H1 (cell line): ENCODE data around the gene CUBN. TPM values are rescaled to one million over a fixed set of nuclear protein-coding genes. Genes with fewer than 3 reads are reported as not detected.

ENCODE experiments used
- GABPA ChIP-seq: IDR thresholded peaks from 2 replicates; pipeline ENCODE4 v1.6.1; 2011; ENCODE audit warnings: mild to moderate bottlenecking, low read length, moderate library complexity, borderline replicate concordance; ENCODE audit not compliant: insufficient read depth
- POLR2AphosphoS5 ChIP-seq: IDR thresholded peaks from 2 replicates; pipeline ENCODE4 v1.6.1; 2011; ENCODE audit warnings: low read depth, low read length
- SIX5 ChIP-seq: IDR thresholded peaks from 2 replicates; pipeline ENCODE4 v1.6.1; 2011; ENCODE audit warnings: mild to moderate bottlenecking, low read depth, low read length
- YY1 ChIP-seq: IDR thresholded peaks from 2 replicates; pipeline ENCODE4 v1.6.1; 2011; ENCODE audit warnings: low read depth, mild to moderate bottlenecking, low read length
- polyA plus RNA-seq, 7 experiments: library from polyadenylated mRNA; depleted of rRNA in 3 of 7; stranded (reverse) in 5 of 7; unstranded in 2 of 7; fragments of >200 nt in 5 of 7; fragments of 200-250 nt in 2 of 7; gene quantifications; 1 replicate in 5 of 7; 2 replicates in 1 of 7; 4 replicates in 1 of 7; pipeline versions ENCODE4 v1.2.1 to v1.2.3, GENCODE V29; 2011 to 2013; ENCODE audit warnings: missing spikeins in 2 of 7, mixed read lengths in 2 of 7
- total RNA-seq: library from RNA; stranded (reverse); fragmentation: NEBNext Ultra II Directional; extraction: Animal tissue kit (Norgen Biotek cat#: 25700); gene quantifications from 2 replicates; pipeline ENCODE4 v1.2.1, GENCODE V29; 2021

CUBN gene
- total and polyA plus RNA-seq, 2 of the 8 experiments (the other 6 are each of a cell fraction or from before 2014, with no cell fraction given) = 0.04 to 0.08 TPM

DNA sequence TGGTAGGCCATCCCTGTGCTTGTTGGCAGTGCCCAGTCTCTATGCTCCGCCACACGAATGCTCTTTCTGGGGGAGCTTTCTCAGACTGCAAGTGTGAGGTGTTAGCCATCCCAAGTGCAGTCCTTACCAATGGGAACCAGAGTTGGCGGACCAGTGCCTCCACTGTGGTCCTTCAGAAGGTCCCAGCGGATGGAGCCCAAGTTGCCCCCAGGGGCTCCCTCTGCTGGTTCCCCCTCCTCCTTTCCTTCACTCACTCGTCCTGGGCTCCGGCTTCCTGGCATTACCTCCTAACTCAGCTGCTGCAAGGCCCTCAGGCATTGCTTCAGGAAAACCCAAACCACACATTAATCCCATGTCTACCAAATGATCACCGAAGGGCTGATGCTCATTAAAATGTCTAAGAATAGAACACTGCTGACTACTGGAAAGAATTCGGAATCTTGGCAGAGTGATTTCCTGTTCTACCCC, 139.8 kb downstream of the CUBN start (continued):
- TF ChIP-seq POLR2AphosphoS5 (no peak), SIX5 (no peak), YY1 (0 out of 2 replicates have a peak, but pooled peaks have one; percentile 46), GABPA (no peak)
